Measurements from ENCODE around the gene BMP7.

Gene BMP7

DNA sequence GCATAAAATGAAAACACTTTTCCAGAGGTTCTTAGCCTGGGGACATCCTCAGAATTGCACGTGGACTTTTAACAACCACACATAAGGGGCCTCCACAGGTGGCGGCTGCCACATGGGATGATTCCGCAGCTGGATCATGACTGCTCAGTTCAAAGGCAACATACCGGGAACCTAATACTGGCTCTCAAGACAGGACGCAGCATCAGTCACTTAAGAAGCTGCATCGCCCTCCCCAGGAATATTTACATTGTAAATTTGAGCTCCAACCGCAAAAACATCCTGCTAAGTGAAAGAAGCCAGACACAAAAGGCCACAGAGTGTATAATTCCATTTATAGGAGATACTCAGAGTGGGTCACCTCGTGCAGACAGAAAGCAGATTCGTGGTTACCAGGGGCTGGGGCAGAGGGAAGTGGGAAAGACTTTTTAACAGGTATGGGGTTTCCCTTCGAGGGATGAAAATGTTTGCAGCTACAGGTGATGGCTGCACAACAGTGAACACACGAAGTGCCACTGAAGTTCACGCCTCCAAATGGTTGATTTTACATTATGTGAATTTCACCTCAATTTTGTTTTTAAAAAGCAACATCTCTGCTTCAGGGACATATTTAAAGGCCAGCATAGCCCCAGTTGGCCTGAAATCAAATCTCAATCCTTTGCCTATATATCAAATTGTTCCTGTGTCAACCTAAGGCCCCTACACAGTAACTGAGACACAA, 141.5 kb downstream of the BMP7 start (continued):
- TF ChIP-seq SALL2 (tag by site-specific recombination; IDR thresholded peaks at IDR 0.05; ENCODE audit: borderline replicate concordance), result no peak
- TF ChIP-seq ZNF791 (tag by site-specific recombination; IDR thresholded peaks at IDR 0.05), result no peak
- no peak for TF ChIP-seq ZNF404 (tag by site-specific recombination; IDR thresholded peaks at IDR 0.05)
- no peak for TF ChIP-seq ZNF423 (tag by site-specific recombination; IDR thresholded peaks at IDR 0.05)
- no peak for TF ChIP-seq ZNF658 (tag by site-specific recombination; IDR thresholded peaks at IDR 0.05)
- no peak for TF ChIP-seq ZNF26 (tag by site-specific recombination; IDR thresholded peaks at IDR 0.05)
- TF ChIP-seq ZNF529 (tag by site-specific recombination; IDR thresholded peaks at IDR 0.05; ENCODE audit: insufficient replicate concordance), result no peak
- TF ChIP-seq HOXC10 (CRISPR knock-in tag; IDR thresholded peaks at IDR 0.05), result no peak
- TF ChIP-seq, protein P1, sequence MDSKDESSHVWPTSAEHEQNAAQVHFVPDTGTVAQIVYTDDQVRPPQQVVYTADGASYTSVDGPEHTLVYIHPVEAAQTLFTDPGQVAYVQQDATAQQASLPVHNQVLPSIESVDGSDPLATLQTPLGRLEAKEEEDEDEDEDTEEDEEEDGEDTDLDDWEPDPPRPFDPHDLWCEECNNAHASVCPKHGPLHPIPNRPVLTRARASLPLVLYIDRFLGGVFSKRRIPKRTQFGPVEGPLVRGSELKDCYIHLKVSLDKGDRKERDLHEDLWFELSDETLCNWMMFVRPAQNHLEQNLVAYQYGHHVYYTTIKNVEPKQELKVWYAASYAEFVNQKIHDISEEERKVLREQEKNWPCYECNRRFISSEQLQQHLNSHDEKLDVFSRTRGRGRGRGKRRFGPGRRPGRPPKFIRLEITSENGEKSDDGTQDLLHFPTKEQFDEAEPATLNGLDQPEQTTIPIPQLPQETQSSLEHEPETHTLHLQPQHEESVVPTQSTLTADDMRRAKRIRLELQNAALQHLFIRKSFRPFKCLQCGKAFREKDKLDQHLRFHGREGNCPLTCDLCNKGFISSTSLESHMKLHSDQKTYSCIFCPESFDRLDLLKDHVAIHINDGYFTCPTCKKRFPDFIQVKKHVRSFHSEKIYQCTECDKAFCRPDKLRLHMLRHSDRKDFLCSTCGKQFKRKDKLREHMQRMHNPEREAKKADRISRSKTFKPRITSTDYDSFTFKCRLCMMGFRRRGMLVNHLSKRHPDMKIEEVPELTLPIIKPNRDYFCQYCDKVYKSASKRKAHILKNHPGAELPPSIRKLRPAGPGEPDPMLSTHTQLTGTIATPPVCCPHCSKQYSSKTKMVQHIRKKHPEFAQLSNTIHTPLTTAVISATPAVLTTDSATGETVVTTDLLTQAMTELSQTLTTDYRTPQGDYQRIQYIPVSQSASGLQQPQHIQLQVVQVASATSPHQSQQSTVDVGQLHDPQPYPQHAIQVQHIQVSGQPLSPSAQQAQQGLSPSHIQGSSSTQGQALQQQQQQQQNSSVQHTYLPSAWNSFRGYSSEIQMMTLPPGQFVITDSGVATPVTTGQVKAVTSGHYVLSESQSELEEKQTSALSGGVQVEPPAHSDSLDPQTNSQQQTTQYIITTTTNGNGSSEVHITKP (tag by site-specific recombination; IDR thresholded peaks at IDR 0.05), result no peak
- no peak for TF ChIP-seq PRDM2 (tag by site-specific recombination; IDR thresholded peaks at IDR 0.05; ENCODE audit: borderline replicate concordance)
- TF ChIP-seq, protein P2, sequence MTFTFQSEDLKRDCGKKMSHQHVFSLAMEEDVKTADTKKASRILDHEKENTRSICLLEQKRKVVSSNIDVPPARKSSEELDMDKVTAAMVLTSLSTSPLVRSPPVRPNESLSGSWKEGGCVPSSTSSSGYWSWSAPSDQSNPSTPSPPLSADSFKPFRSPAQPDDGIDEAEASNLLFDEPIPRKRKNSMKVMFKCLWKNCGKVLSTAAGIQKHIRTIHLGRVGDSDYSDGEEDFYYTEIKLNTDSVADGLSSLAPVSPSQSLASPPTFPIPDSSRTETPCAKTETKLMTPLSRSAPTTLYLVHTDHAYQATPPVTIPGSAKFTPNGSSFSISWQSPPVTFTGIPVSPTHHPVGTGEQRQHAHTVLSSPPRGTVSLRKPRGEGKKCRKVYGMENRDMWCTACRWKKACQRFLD (tag by site-specific recombination; IDR thresholded peaks at IDR 0.05), result no peak
- TF ChIP-seq ZNF121 (tag by site-specific recombination; IDR thresholded peaks at IDR 0.05), result no peak
- TF ChIP-seq ZNF16 (tag by site-specific recombination; IDR thresholded peaks at IDR 0.05; ENCODE audit: low read depth), result no peak
- no peak for TF ChIP-seq ZNF239 (tag by site-specific recombination; IDR thresholded peaks at IDR 0.05)
- no peak for TF ChIP-seq ZBTB21 (tag by site-specific recombination; IDR thresholded peaks at IDR 0.05)
- TF ChIP-seq ZNF202 (tag by site-specific recombination; IDR thresholded peaks at IDR 0.05; ENCODE audit: borderline replicate concordance), result no peak
- no peak for TF ChIP-seq ZNF624 (tag by site-specific recombination; IDR thresholded peaks at IDR 0.05)
- TF ChIP-seq ZBTB8A (tag by site-specific recombination; IDR thresholded peaks at IDR 0.05), result peak; percentile 28; the same call in 1 of the 2 replicates
- TF ChIP-seq ZNF174 (tag by site-specific recombination; IDR thresholded peaks at IDR 0.05), result no peak
